Chondrocyte (in vitro differentiated cells): ENCODE results near the gene DKC1. TPM values are rescaled to one million over a fixed set of nuclear protein-coding genes. Genes with fewer than 3 reads are reported as not detected.

Experiments
- DNase-seq: peaks from one replicate; pipeline ENCODE4 v3.0.0; 2021; ENCODE audit warnings: mixed read lengths, low spot score
- H3K27ac Mint-ChIP-seq: one replicate; pipeline ENCODE4 v1.8.0; 2021; ENCODE audit warnings: mild to moderate bottlenecking, moderate library complexity, mixed read lengths; ENCODE audit not compliant: unreplicated experiment
- H3K27me3 Mint-ChIP-seq: 2 replicates; pipeline ENCODE4 v1.8.0; 2021; ENCODE audit warnings: low read depth, mixed read lengths
- H3K36me3 Mint-ChIP-seq: 2 replicates; pipeline ENCODE4 v1.8.0; 2021; ENCODE audit warnings: low read depth, mixed read lengths
- H3K4me1 Mint-ChIP-seq: 2 replicates; pipeline ENCODE4 v1.8.0; 2021; ENCODE audit warnings: low read depth, mild to moderate bottlenecking, mixed read lengths
- H3K4me3 Mint-ChIP-seq: one replicate; pipeline ENCODE4 v1.8.0; 2021; ENCODE audit warnings: mild to moderate bottlenecking, moderate library complexity, mixed read lengths; ENCODE audit not compliant: unreplicated experiment
- H3K9me3 Mint-ChIP-seq: 2 replicates; pipeline ENCODE4 v1.8.0; 2021; ENCODE audit warnings: low read depth, mixed read lengths
- long read RNA-seq: library from polyadenylated mRNA; stranded (forward); transcript quantifications from one replicate; pipeline ENCODE4 v2.0.0, GENCODE V29; 2021
- total RNA-seq: library from RNA; stranded (reverse); gene quantifications from 3 replicates; pipeline ENCODE4 v1.2.1, GENCODE V29; 2021
- TF ChIP-seq, protein P1 (sequence below): fragments of 200-600 bp; sonication (generic); IDR thresholded peaks from 2 replicates; pipeline ENCODE4 v1.5.0; 2021; ENCODE audit warnings: antibody characterized with exemption, mild to moderate bottlenecking, moderate library complexity

The DKC1 gene
- 31.1 to 38.1 TPM (median 31.2 TPM) in 3 replicates for total RNA-seq
- long read RNA-seq, transcript DKC1-201 (15 exons, 2,577 nt): major isoform, 83 of 91 reads
- long read RNA-seq, partial matches to known transcripts: 3 of 91 reads
- long read RNA-seq, other reads (novel, unspliced or antisense): 5 of 91 reads

DNA sequence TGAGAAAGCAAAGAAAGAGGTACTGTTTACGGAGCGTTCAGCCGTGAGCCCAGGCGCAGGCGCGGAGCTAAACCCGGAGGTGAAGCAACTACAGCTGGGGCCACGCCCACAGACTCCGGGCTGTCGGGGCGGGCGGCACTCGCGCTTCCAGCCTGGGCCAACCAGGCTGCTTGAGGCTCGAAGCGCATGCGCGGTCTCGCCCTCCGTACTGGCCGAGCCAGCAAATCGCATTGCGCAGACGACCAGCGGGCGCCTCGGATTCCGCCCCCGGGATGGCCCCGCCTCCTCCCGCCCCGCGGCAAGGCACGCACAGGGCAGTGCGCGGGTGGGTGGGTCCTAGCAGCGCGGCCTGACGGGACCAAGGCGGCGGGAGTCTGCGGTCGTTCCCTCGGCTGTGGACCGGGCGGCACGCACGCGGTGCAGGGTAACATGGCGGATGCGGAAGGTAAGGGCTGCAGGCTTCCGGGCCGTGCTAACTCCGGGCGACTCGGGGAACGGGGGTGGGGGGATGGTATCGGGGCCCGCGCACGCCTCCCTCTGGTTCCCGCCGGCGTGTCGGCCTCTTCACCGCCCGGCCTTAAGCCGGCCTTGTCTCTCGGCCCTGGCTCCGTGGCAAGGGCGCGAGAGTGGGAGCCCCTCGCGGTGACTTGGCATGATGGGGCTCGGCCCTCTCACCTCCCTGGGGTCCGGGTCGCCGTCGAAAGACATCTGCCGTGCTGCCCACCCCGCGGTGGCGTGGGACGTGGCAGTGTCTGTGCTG is at the start of gene DKC1:
Gene DKC1, plus strand, starts transcription at position 328 of the 760 bp plus-strand sequence. Its CDS starts 102 bp downstream, at position 430.
- TF ChIP-seq, protein P1, sequence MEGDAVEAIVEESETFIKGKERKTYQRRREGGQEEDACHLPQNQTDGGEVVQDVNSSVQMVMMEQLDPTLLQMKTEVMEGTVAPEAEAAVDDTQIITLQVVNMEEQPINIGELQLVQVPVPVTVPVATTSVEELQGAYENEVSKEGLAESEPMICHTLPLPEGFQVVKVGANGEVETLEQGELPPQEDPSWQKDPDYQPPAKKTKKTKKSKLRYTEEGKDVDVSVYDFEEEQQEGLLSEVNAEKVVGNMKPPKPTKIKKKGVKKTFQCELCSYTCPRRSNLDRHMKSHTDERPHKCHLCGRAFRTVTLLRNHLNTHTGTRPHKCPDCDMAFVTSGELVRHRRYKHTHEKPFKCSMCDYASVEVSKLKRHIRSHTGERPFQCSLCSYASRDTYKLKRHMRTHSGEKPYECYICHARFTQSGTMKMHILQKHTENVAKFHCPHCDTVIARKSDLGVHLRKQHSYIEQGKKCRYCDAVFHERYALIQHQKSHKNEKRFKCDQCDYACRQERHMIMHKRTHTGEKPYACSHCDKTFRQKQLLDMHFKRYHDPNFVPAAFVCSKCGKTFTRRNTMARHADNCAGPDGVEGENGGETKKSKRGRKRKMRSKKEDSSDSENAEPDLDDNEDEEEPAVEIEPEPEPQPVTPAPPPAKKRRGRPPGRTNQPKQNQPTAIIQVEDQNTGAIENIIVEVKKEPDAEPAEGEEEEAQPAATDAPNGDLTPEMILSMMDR: peak; percentile 61
- Mint-ChIP-seq H3K4me3 (peak within 1 kb of the TSS; percentile 83), H3K27ac (peak within 1 kb of the TSS; percentile 95), H3K36me3 (peaks cover 6% of the 10 kb centered on the region), H3K27me3 (no peaks in the 10 kb centered on the region), H3K4me1 (peaks cover 15% of the 10 kb centered on the region), H3K9me3 (peaks cover 2% of the 10 kb centered on the region)
- DNase-seq: peak; percentile 97

DNA sequence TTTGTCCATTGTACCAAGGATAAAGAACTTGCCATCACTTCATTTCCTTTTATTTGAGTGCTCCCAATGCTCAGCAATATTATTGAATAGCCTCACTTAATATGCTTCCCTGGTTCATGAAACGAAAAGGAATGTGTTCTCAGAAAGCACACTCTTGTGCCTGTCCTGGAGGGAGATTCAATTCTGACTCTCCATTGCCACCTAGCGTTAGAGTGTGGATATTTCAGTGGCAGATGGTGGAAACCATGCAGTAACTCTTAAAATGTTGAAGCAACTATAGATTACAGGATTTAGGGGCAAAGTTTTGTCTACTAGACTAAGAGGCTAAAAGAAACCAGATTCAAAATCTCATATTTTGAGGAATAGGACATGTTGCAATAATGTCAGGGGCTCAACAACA is 47.7 kb upstream of the DKC1 start:
- H3K27ac Mint-ChIP-seq: no peak overlapping the region
- H3K4me1 Mint-ChIP-seq: peaks cover 6% of the 10 kb centered on the region
- no peak for DNase-seq
- H3K4me3 Mint-ChIP-seq: no peak overlapping the region
- TF ChIP-seq, protein P1: peak; percentile 85
- H3K36me3 Mint-ChIP-seq: peaks cover 8% of the 10 kb centered on the region
- H3K27me3 Mint-ChIP-seq: no peaks in the 10 kb centered on the region
- peaks cover 3% of the 10 kb centered on the region for H3K9me3 Mint-ChIP-seq

DNA sequence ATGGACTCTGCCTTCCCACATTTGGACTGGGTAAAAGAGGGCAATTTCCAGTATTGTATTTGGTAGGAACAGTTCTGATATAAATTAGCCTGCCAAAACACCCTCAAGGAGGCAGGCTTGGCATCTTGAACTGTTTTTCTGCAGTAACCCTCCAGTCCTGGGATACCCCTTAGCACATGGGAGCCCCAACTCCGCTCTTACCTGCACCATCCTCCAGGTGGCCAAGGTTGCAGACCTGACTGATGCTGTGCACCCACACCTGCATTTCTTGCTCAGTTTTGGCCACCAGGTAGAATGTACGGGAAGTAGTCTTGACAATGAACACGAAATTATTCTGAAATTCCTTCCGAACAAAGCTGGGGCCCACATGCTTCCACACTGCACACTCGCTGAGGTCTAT is 46.8 kb upstream of the DKC1 start:
- H3K27ac Mint-ChIP-seq: no peak overlapping the region
- H3K4me1 Mint-ChIP-seq: peaks cover 6% of the 10 kb centered on the region
- no peaks in the 10 kb centered on the region for H3K27me3 Mint-ChIP-seq
- H3K9me3 Mint-ChIP-seq: peaks cover 2% of the 10 kb centered on the region
- peaks cover 7% of the 10 kb centered on the region for H3K36me3 Mint-ChIP-seq
- no peak for DNase-seq
- H3K4me3 Mint-ChIP-seq: no peak overlapping the region
- TF ChIP-seq, protein P1: no peak

DNA sequence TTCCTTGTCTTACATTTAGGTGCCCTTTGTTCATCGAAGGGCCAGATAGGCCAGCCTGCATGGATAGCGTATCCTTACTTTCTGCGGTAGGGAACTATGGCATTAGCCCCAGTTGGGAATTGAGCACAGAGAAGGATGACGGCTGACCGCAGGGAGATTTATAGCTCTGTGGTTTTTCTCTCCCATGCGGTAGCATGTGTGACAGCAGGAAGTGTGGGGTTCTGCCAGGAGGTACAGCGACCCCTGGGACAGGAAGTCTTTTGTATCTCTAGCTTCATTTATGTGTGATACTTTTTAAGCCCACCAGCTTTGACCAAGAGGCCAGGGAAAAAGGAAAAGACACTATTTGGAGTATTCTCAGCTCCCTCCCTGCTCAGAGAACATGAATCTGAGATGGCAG is 44.8 kb upstream of the DKC1 start:
- Mint-ChIP-seq H3K27me3 (no peaks in the 10 kb centered on the region), H3K27ac (no peak overlapping the region), H3K36me3 (peaks cover 1% of the 10 kb centered on the region), H3K9me3 (peaks cover 8% of the 10 kb centered on the region), H3K4me1 (peaks cover 3% of the 10 kb centered on the region), H3K4me3 (no peak overlapping the region)
- DNase-seq: no peak
- TF ChIP-seq, protein P1: peak; percentile 26

DNA sequence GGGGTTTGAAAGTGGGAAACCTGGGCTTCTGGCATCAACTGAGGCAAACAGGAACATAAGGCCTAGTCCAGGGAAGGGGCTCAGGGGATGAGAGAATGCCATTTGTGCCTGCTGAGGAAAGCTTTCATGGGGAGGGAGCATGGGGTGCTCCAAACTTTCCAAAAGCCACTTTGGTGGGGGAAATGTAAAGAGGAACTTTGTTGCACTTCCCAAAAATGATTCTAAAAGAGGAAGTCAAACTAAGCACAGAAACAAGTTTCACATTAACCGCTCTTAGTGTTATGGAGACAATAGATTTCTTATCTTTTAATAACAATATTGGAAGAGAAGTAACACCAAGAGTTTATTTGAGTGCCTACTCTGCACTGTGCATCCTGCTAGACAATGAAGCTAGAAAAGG is 44.0 kb upstream of the DKC1 start:
- H3K9me3 Mint-ChIP-seq: peaks cover 11% of the 10 kb centered on the region
- no peaks in the 10 kb centered on the region for H3K27me3 Mint-ChIP-seq
- no peaks in the 10 kb centered on the region for H3K36me3 Mint-ChIP-seq
- TF ChIP-seq, protein P1: no peak
- H3K27ac Mint-ChIP-seq: no peak overlapping the region
- H3K4me3 Mint-ChIP-seq: no peak overlapping the region
- peaks cover 3% of the 10 kb centered on the region for H3K4me1 Mint-ChIP-seq
- no peak for DNase-seq
